Measurements from ENCODE around the gene SDK2.

- TF ChIP-seq, protein P1, sequence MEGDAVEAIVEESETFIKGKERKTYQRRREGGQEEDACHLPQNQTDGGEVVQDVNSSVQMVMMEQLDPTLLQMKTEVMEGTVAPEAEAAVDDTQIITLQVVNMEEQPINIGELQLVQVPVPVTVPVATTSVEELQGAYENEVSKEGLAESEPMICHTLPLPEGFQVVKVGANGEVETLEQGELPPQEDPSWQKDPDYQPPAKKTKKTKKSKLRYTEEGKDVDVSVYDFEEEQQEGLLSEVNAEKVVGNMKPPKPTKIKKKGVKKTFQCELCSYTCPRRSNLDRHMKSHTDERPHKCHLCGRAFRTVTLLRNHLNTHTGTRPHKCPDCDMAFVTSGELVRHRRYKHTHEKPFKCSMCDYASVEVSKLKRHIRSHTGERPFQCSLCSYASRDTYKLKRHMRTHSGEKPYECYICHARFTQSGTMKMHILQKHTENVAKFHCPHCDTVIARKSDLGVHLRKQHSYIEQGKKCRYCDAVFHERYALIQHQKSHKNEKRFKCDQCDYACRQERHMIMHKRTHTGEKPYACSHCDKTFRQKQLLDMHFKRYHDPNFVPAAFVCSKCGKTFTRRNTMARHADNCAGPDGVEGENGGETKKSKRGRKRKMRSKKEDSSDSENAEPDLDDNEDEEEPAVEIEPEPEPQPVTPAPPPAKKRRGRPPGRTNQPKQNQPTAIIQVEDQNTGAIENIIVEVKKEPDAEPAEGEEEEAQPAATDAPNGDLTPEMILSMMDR (IDR thresholded peaks at IDR 0.05; ENCODE audit: low read depth, low read length, poor library complexity, severe bottlenecking): no peak
- no peak for TF ChIP-seq EZH2phosphoT487 (IDR thresholded peaks at IDR 0.05; ENCODE audit: borderline replicate concordance, low read length)
These were observed 354.5 kb downstream of the SDK2 start for GRCh38 chr17:73289549-73290254.

Data from DOHH2 (cell line).